ENCODE measurements around the gene SMAD3. TPM values are rescaled to one million over a fixed set of nuclear protein-coding genes. Genes with fewer than 3 reads are reported as not detected.

SMAD3 gene
- total and polyA plus RNA-seq, 7 donors: 2.9 to 47.6 (median 29.3) TPM

GRCh38 chr15:67114846-67115585, 49.6 kb downstream of the SMAD3 start:
- TF ChIP-seq CTCF (IDR thresholded peaks at IDR 0.05): no peak
- WGBS, 3 donors: 15 to 20% (median 20%) methylated on average over 6 of the region's 6 CpGs
- intact Hi-C loops (cut with DNase I): loop anchor here in 1 of 2 donors (5.0 kb wide), 1 partner anchor 42 kb away; no protein-coding TSS in a partner anchor
- ATAC-seq (peak; percentile 62 to 77 (median 68)), DNase-seq (no peak)
- peaks cover 74% of the 10 kb centered on the region for H3K4me1 ChIP-seq
- H3K4me3 ChIP-seq: no peak overlapping the region
- no peaks in the 10 kb centered on the region for H3K36me3 ChIP-seq (ENCODE audit: insufficient read depth in 1 of 2, low read depth in 1 of 2)
- H3K27me3 ChIP-seq (ENCODE audit: insufficient read depth in 3 of 3, low read length in 2 of 3): no peaks in the 10 kb centered on the region
- H3K27ac ChIP-seq: peak overlapping the region; percentile 90
- peaks cover 8% of the 10 kb centered on the region for H3K9me3 ChIP-seq

DNA sequence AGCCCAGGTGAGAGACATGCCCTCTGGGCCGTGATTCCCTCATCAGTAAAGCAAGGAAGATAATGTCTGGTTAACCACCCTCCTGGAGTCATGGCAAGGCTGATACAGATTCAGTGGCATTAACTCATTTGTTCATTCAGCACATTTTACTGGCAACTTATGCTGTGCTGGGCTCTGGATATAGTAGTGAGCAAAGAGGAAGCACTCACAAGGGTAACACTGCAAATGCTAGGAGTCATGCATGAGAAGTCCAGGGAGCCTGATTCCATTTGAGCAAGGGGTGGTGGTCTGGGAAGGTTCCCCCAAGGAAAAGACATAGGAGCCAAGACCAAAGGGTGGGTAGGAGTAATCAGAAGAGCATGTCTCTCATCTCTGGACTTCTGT, 50.2 kb downstream of the SMAD3 start:
- Histone ChIP-seq H3K9me3 (peaks cover 8% of the 10 kb centered on the region), H3K4me1 (peaks cover 75% of the 10 kb centered on the region), H3K4me3 (no peak overlapping the region), H3K27ac (peak overlapping the region; percentile 90), H3K36me3 (ENCODE audit: insufficient read depth in 1 of 2, low read depth in 1 of 2) (no peaks in the 10 kb centered on the region), H3K27me3 (ENCODE audit: insufficient read depth in 3 of 3, low read length in 2 of 3) (no peaks in the 10 kb centered on the region)
- no peak for DNase-seq
- intact Hi-C loops (cut with DNase I): no loop called here
- 15 to 30% (median 28%) methylated on average over 1 of the region's 1 CpG for WGBS, 3 donors
- TF ChIP-seq CTCF (IDR thresholded peaks at IDR 0.05): no peak
- peak; percentile 12 to 49 (median 34) for ATAC-seq

- H3K4me1 ChIP-seq: peaks cover 80% of the 10 kb centered on the region
- ATAC-seq: no peak
- intact Hi-C loops (cut with DNase I): no loop called here
Measured at GRCh38 chr15:67116742-67117141, 51.3 kb downstream of the SMAD3 start.

GRCh38 chr15:67117370-67117769, 52.0 kb downstream of the SMAD3 start:
- no peak for TF ChIP-seq CTCF (IDR thresholded peaks at IDR 0.05)
- DNase-seq: no peak
- peak overlapping the region; percentile 97 for H3K27ac ChIP-seq

More at GRCh38 chr15:67116742-67117141, 51.3 kb downstream of the SMAD3 start:
- no peak overlapping the region for H3K4me3 ChIP-seq
- H3K36me3 ChIP-seq (ENCODE audit: insufficient read depth in 1 of 2, low read depth in 1 of 2): no peaks in the 10 kb centered on the region
- peaks cover under 1% of the 10 kb centered on the region for H3K9me3 ChIP-seq
- peak overlapping the region; percentile 97 for H3K27ac ChIP-seq
- DNase-seq: no peak
- no peaks in the 10 kb centered on the region for H3K27me3 ChIP-seq (ENCODE audit: insufficient read depth in 3 of 3, low read length in 2 of 3)
- WGBS, 3 donors: 79 to 91% (median 90%) methylated on average over 2 of the region's 2 CpGs
- no peak for TF ChIP-seq CTCF (IDR thresholded peaks at IDR 0.05)

More at GRCh38 chr15:67117370-67117769, 52.0 kb downstream of the SMAD3 start:
- WGBS, 3 donors: 38 to 65% (median 56%) methylated on average over 3 of the region's 3 CpGs
- ATAC-seq: no peak
- Histone ChIP-seq H3K27me3 (ENCODE audit: insufficient read depth in 3 of 3, low read length in 2 of 3) (no peaks in the 10 kb centered on the region), H3K4me1 (peaks cover 86% of the 10 kb centered on the region), H3K36me3 (ENCODE audit: insufficient read depth in 1 of 2, low read depth in 1 of 2) (no peaks in the 10 kb centered on the region), H3K4me3 (no peak overlapping the region), H3K9me3 (no peaks in the 10 kb centered on the region)
- intact Hi-C loops (cut with DNase I): no loop called here
